Globus pallidus (tissue), 1 donor: ENCODE measurements around the gene CCL17.

ENCODE experiments used
- DNase-seq: peaks from one replicate; pipeline ENCODE4 v3.0.0-alpha.2; 2015; ENCODE audit warnings: low spot score

CCL17 gene

GRCh38 chr16:57377080-57377841 is 27.3 kb upstream of the CCL17 start:
- DNase-seq: no peak

DNA sequence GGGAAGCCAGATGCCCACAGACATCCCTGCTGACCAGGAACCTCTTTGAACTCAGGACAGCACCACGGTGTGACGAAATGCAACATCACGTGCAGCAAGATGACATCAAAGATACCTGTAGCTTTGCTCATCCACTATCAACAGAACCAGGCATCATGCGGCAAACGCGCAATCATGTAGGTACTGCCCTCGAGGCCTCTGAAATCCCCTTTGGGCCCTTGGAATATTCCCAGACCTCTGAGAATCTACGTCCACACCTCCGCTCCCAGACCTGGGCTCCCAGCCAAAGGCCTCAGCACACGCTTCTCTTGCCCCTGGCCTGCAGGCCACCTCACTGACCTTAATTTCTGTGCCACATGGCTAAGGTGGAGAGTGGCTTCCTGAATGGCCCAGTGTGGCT is 25.0 kb upstream of the CCL17 start:
- no peak for DNase-seq

GRCh38 chr16:57380671-57381462 is 23.7 kb upstream of the CCL17 start:
- no peak for DNase-seq

- DNase-seq: no peak
Observed at GRCh38 chr16:57381791-57382534, 22.6 kb upstream of the CCL17 start.

DNA sequence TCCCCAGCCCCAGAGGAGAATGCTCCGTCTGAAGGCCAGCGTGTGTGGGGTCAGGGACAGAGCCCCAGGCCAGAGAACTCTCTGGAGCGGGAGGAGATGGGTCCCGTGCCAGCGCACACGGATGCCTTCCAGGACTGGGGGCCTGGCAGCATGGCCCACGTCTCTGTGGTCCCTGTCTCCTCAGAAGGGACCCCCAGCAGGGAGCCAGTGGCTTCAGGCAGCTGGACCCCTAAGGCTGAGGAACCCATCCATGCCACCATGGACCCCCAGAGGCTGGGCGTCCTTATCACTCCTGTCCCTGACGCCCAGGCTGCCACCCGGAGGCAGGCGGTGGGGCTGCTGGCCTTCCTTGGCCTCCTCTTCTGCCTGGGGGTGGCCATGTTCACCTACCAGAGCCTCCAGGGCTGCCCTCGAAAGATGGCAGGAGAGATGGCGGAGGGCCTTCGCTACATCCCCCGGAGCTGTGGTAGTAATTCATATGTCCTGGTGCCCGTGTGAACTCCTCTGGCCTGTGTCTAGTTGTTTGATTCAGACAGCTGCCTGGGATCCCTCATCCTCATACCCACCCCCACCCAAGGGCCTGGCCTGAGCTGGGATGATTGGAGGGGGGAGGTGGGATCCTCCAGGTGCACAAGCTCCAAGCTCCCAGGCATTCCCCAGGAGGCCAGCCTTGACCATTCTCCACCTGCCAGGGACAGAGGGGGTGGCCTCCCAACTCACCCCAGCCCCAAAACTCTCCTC is 21.9 kb upstream of the CCL17 start:
- DNase-seq: no peak

DNA sequence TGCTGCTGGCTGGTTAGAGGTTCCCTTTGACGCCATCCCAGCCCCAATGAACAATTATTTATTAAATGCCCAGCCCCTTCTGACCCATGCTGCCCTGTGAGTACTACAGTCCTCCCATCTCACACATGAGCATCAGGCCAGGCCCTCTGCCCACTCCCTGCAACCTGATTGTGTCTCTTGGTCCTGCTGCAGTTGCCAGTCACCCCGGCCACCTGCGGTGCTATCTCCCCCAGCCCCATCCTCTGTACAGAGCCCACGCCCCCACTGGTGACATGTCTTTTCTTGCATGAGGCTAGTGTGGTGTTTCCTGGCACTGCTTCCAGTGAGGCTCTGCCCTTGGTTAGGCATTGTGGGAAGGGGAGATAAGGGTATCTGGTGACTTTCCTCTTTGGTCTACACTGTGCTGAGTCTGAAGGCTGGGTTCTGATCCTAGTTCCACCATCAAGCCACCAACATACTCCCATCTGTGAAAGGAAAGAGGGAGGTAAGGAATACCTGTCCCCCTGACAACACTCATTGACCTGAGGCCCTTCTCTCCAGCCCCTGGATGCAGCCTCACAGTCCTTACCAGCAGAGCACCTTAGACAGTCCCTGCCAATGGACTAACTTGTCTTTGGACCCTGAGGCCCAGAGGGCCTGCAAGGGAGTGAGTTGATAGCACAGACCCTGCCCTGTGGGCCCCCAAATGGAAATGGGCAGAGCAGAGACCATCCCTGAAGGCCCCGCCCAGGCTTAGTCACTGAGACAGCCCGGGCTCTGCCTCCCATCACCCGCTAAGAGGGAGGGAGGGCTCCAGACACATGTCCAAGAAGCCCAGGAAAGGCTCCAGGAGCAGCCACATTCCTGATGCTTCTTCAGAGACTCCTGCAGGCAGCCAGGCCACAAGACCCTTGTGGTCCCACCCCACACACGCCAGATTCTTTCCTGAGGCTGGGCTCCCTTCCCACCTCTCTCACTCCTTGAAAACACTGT is 21.0 kb upstream of the CCL17 start:
- DNase-seq: no peak

DNA sequence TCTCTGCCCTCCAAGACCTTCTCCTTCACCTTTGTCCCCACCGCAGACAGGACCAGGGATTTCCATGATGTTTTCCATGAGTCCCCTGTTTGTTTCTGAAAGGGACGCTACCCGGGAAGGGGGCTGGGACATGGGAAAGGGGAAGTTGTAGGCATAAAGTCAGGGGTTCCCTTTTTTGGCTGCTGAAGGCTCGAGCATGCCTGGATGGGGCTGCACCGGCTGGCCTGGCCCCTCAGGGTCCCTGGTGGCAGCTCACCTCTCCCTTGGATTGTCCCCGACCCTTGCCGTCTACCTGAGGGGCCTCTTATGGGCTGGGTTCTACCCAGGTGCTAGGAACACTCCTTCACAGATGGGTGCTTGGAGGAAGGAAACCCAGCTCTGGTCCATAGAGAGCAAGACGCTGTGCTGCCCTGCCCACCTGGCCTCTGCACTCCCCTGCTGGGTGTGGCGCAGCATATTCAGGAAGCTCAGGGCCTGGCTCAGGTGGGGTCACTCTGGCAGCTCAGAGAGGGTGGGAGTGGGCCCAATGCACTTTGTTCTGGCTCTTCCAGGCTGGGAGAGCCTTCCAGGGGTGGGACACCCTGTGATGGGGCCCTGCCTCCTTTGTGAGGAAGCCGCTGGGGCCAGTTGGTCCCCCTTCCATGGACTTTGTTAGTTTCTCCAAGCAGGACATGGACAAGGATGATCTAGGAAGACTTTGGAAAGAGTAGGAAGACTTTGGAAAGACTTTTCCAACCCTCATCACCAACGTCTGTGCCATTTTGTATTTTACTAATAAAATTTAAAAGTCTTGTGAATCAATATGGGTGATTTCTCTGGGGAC is 20.1 kb upstream of the CCL17 start:
- no peak for DNase-seq

GRCh38 chr16:57385083-57385482 is 19.5 kb upstream of the CCL17 start:
- no peak for DNase-seq

DNA sequence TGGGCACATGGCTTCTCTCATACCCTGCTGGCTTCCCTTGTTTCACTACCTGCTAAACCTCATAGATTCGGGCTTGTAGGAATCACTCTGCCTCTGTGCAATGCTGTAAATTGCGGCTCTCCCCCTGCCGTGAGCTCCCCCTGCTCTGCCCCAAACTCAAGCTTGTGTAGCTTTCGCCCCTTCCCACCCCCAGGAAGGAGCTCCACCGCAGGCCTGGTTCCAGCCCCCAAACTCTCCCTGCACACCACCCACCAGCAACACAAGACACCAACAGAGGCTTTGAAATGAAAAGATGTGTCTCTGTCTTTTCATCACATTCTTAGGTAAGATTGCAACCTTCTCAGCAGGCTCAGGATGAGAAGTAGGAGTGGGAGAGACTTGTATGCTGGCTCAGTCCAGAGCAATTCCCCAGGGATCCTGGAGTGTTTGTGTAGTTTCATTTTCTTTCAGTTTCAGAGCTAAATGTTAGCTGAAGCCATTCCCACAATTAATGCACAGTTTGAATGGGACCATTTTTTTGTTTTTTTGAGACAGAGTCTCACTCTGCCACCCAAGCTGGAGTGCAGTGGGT is 18.1 kb upstream of the CCL17 start:
- no peak for DNase-seq

DNA sequence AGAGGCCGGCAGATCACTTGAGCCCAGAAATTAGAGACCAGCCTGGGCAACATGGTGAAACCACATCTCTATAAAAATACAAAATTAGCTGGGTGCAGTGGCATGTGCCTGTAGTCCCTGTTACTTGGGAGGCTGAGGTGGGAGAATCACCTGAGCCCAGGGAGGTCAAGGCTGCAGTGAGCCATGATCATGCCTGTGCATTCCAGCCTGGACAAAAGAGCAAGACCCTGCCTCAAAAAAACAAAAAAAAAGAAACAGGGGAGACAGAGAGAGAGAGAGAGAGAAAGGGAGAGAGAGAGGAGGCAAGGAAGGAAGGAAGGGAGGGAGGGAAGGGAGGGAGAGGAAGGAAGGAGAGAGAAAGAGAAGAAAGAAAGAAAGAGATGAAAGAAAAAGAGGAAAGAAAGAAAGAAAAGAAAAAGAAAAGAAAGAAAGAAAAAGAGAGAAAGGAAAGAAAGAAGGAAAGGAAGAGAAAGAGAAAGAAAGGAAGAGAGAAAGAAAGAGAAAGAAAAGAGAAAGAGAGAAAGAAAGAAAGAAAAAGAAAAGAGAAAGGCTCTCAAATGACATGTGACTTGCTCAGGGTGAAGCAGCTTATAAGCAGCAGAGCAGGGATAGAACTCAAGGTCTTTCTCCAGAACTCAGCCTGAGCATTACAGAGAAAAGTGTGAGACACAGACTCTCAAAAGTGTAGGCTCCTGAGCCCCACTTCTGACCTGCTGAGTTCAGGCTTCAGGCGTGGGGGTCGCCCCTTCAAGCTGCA is 16.8 kb upstream of the CCL17 start:
- DNase-seq: no peak

GRCh38 chr16:57388359-57389086 is 16.0 kb upstream of the CCL17 start:
- DNase-seq: no peak

DNA sequence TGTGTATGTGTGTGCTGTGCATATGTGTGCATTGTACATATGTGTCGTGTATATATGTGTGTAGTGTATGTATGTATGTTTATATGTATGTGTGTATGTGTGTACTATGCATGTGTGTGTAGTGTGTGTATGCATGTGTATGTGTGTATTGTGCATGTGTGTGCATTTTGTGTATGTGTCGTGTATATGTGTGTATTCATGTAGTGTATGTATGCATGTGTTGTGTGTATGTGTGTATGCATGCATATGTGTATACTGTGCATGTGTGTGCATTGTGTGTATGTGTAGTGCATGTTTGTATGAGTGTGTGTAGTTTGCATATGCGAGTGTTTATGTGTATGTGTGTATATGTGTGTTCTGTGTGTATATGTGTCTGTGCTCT is 15.5 kb upstream of the CCL17 start:
- no peak for DNase-seq

DNA sequence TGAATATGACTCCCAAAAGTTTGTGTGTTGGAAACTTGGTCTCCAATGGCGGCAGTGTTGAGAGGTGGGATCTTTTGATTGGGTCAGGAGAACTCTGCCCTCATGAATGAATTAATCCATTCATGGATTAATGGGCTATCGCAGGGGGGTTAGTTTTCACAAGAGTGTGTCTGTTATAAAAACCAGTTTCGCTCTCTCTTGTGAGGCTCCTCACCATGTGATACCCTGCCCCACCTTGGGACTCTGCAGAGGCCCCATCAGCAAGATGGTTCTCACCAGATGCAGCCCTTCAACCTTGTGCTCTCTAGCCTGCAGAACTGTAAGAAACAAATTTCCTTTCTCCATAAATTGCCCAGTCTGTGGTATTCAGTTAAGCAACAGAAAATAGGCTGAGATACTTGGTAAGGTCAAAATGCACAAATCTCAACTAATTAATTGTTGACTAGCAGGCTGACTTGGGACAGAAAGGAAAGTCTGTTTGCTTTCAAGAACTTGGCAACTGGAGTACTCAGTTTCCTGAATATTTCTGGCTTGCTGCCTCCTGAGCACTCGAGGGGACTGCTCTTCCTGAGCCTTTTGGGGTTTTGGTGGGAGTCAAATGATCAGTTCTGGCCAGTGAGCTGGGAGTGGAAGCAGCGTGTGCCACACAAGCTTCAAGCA is 13.8 kb upstream of the CCL17 start:
- no peak for DNase-seq

DNA sequence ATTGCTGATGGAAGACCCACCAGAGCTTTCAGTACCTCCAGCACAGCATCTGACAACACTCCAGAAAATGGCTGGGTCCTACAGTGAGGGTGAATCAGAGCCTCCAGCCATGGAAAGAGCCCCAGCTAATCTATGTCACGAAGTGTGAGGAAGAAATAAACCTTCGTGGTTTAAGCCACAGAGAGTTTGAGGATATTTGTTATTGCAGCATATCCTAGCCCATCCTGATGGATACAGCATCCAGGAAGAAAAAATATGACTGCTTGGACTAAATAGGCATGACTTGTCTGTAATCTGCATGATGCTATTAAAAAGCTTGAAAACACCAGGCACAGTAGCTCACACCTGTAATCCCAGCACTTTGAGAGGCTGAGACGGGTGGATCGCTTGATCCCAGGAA is 13.3 kb upstream of the CCL17 start:
- no peak for DNase-seq

DNA sequence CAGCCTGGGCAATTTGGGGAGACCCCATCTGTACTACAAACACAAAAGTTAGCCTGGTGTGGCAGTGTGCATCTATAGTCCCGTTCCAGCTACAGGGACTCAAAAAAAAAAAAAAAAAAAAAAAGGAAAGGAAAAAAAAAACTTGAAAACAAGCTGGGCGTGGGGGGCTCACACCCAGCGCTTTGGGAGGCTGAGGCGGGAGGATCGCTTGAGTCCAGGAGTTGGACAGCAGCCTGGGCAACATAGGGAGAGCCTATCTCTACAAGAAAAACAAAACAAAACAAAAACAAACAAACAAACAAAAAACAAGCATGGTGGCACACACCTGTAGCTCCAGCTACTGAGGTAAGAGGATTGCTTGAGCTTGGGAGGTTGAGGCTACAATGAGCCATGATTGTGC is 12.9 kb upstream of the CCL17 start:
- no peak for DNase-seq

DNA sequence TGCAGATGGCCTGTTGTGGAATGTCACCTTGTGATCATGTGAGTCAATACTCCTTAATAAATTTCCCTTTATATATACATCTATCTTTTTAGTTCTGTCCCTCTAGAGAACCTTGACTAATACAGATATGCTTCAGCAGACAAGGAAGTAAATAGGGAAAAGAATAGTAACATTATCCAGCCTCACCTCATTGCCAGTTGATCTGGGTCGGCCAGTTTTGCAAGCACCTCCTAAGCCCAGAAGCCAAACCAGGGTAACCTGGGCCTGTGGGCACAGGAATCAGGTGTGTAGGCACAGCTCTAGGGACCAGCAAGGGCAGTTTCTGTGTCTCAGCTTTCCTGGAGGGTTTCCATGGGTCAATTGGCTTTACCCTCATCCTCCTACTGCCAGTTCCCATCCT is 11.9 kb upstream of the CCL17 start:
- no peak for DNase-seq

DNA sequence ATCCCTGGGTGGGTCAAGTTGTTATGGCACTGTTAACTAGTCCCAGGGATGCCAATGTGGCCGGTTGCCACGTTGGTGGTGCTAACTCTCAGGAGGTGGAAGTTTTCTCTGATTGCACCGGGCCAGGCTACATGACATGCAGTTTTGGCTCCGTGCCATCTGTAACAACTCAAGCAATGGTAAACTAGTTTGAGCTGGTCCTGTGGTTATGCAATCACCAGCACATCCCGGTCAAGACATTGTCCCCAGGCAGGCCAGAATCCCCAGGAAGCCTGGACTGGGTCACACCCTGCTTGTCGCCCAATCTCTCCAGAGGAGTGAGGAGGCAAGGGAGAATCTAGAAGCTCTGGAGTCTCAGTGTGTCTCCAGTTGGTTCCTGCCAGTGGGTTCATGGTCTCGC is 10.1 kb upstream of the CCL17 start:
- DNase-seq: no peak

- no peak for DNase-seq
Observed at GRCh38 chr16:57395026-57395425, 9.5 kb upstream of the CCL17 start.
